Endothelial cell of umbilical vein (primary cell): ENCODE measurements around the gene MAP2K7.

ENCODE experiments used
- CTCF ChIP-seq, 2 donors: IDR thresholded peaks; 1 replicate in 1 of 2; 2 replicates in 1 of 2; pipeline ENCODE4 v1.5.1; 2011; ENCODE audit warnings: low read length in 2 of 2, mild to moderate bottlenecking in 2 of 2, moderate library complexity in 2 of 2, control low read depth in 1 of 2, inconsistent platforms in 1 of 2, low read depth in 1 of 2; ENCODE audit not compliant: insufficient read depth in 1 of 2; ENCODE audit errors: extremely low read depth in 1 of 2
- GATA2 ChIP-seq: IDR thresholded peaks from 2 replicates; pipeline ENCODE4 v1.7.0; 2011; ENCODE audit warnings: low read depth, mild to moderate bottlenecking, moderate library complexity, mixed read lengths, low read length; ENCODE audit not compliant: insufficient read length, insufficient read depth
- MYC ChIP-seq: IDR thresholded peaks from one replicate; pipeline ENCODE4 v1.6.1; 2011; ENCODE audit warnings: mild to moderate bottlenecking, low read depth, low read length
- POLR2A ChIP-seq: IDR thresholded peaks from 2 replicates; pipeline ENCODE4 v1.6.1; 2012; ENCODE audit warnings: low read depth, mild to moderate bottlenecking, control low read depth, low read length
- POLR2AphosphoS5 ChIP-seq: IDR thresholded peaks from 2 replicates; pipeline ENCODE4 v1.6.1; 2012; ENCODE audit warnings: low read depth, mild to moderate bottlenecking, control low read depth, low read length, moderate library complexity; ENCODE audit not compliant: insufficient read depth

- TF ChIP-seq CTCF (IDR thresholded peaks at IDR 0.05; ENCODE audit: extremely low read depth in 1 of 2, insufficient read depth in 1 of 2, low read depth in 1 of 2, low read length in 2 of 2) (no peak), POLR2A (no peak), MYC (no peak), GATA2 (no peak), POLR2AphosphoS5 (peak; percentile 10)
Observed at GRCh38 chr19:7927605-7928333, 24.1 kb downstream of the MAP2K7 start.
